Measurements from ENCODE around the gene RTP5. TPM values are rescaled to one million over a fixed set of nuclear protein-coding genes. Genes with fewer than 3 reads are reported as not detected.
A peak's percentile ranks its signal among the peaks of the same experiment; 100 is the strongest.

The RTP5 gene
- total and polyA plus RNA-seq, 8 donors = 0.10 to 0.43 TPM; not detected in 6

- no peak overlapping the region for H3K27ac ChIP-seq
- DNase-seq = no peak
- TF ChIP-seq EP300 (IDR thresholded peaks at IDR 0.05) = no peak
- TF ChIP-seq POLR2A (IDR thresholded peaks at IDR 0.05) = no peak
- TF ChIP-seq CTCF (IDR thresholded peaks at IDR 0.05) = no peak
- no peak for TF ChIP-seq POLR2AphosphoS5 (IDR thresholded peaks at IDR 0.05)
- intact Hi-C loops (cut with DNase I; ENCODE audit: low total_unique reads) = no loop called here
- no peaks in the 10 kb centered on the region for H3K36me3 ChIP-seq
- no peaks in the 10 kb centered on the region for H3K9me3 ChIP-seq
- H3K27me3 ChIP-seq = peaks cover 0 to 50% (median 3%) of the 10 kb centered on the region in 3 donors
- H3K4me3 ChIP-seq = peak overlapping the region in 2 of 4 donors; percentile 30 to 31
- WGBS, 5 donors = 74 to 85% (median 83%) methylated on average over 19 to 28 of the region's 28 CpGs
- peaks cover 7 to 32% (median 21%) of the 10 kb centered on the region in 4 donors for H3K4me1 ChIP-seq
These were observed 12.4 kb upstream of the RTP5 start for GRCh38 chr2:241857041-241857541.

GRCh38 chr2:241857572-241858121 is 11.9 kb upstream of the RTP5 start:
- no peak for DNase-seq
- Histone ChIP-seq H3K27ac (peak overlapping the region in 1 of 5 donors; percentile 9), H3K9me3 (no peaks in the 10 kb centered on the region), H3K36me3 (no peaks in the 10 kb centered on the region), H3K4me1 (peaks cover 7 to 32% (median 21%) of the 10 kb centered on the region in 4 donors), H3K27me3 (peaks cover 0 to 52% (median 3%) of the 10 kb centered on the region in 3 donors), H3K4me3 (peak overlapping the region in 3 of 4 donors; percentile 27 to 31 (median 30))
- no peak for TF ChIP-seq POLR2AphosphoS5 (IDR thresholded peaks at IDR 0.05)
- no peak for TF ChIP-seq POLR2A (IDR thresholded peaks at IDR 0.05)
- no peak for TF ChIP-seq CTCF (IDR thresholded peaks at IDR 0.05)
- TF ChIP-seq EP300 (IDR thresholded peaks at IDR 0.05) = no peak
- intact Hi-C loops (cut with DNase I; ENCODE audit: low total_unique reads) = no loop called here
- WGBS, 5 donors = 75 to 84% (median 79%) methylated on average over 13 to 18 of the region's 18 CpGs

- Histone ChIP-seq H3K4me3 (peak within 1 kb of the TSS; percentile 11 to 31 (median 28)), H3K27ac (peak within 1 kb of the TSS; percentile 14 to 78 (median 71)), H3K9me3 (no peaks in the 10 kb centered on the region), H3K27me3 (peaks cover 3 to 59% (median 5%) of the 10 kb centered on the region in 3 donors), H3K4me1 (peaks cover 7 to 37% (median 23%) of the 10 kb centered on the region in 4 donors), H3K36me3 (no peaks in the 10 kb centered on the region)
- 44 to 59% (median 52%) methylated on average over 20 to 28 of the region's 28 CpGs for WGBS, 5 donors
- peak in 1 of 3 donors; percentile 27 for TF ChIP-seq POLR2AphosphoS5 (IDR thresholded peaks at IDR 0.05)
- TF ChIP-seq EP300 (IDR thresholded peaks at IDR 0.05) = no peak
- intact Hi-C loops (cut with DNase I; ENCODE audit: low total_unique reads) = no loop called here
- DNase-seq = peak; percentile 34 to 70
These were observed 11.1 kb upstream of the RTP5 start, which contains the start of gene PDCD1 for GRCh38 chr2:241858206-241859016. PDCD1 (minus strand) TSS chr2:241858894; CDS start chr2:241858838, 56 bp downstream.

- Histone ChIP-seq H3K36me3 (no peaks in the 10 kb centered on the region), H3K9me3 (no peaks in the 10 kb centered on the region), H3K4me3 (peak overlapping the region; percentile 11 to 31 (median 28)), H3K4me1 (peaks cover 7 to 40% (median 26%) of the 10 kb centered on the region in 4 donors), H3K27me3 (peaks cover 3 to 65% (median 11%) of the 10 kb centered on the region in 3 donors), H3K27ac (peak overlapping the region in 4 of 5 donors; percentile 66 to 78 (median 71))
- TF ChIP-seq POLR2A (IDR thresholded peaks at IDR 0.05) = no peak
- no peak for TF ChIP-seq EP300 (IDR thresholded peaks at IDR 0.05)
- TF ChIP-seq CTCF (IDR thresholded peaks at IDR 0.05) = no peak
- no peak for TF ChIP-seq POLR2AphosphoS5 (IDR thresholded peaks at IDR 0.05)
- intact Hi-C loops (cut with DNase I; ENCODE audit: low total_unique reads) = no loop called here
- no peak for DNase-seq
- WGBS, 5 donors = 24 to 37% (median 26%) methylated on average over 3 to 9 of the region's 9 CpGs
These were observed 10.5 kb upstream of the RTP5 start for GRCh38 chr2:241859017-241859435.
